GM10266 (cell line): ENCODE results near the gene AATK.

Source experiments
- DNase-seq: peaks from one replicate; pipeline ENCODE4 v3.0.0; 2012; ENCODE audit errors: extremely low spot score
- CTCF ChIP-seq: IDR thresholded peaks from 2 replicates; pipeline ENCODE4 v1.5.1; 2012; ENCODE audit warnings: mild to moderate bottlenecking, low read depth; ENCODE audit not compliant: control insufficient read depth, insufficient read depth; ENCODE audit errors: missing control alignments

Gene AATK

GRCh38 chr17:81173762-81174155 is 7.7 kb upstream of the AATK start:
- TF ChIP-seq CTCF = no peak
- no peak for DNase-seq

- TF ChIP-seq CTCF = no peak
- no peak for DNase-seq
Observed at GRCh38 chr17:81173052-81173761, 7.2 kb upstream of the AATK start.

- TF ChIP-seq CTCF = no peak
- no peak for DNase-seq
Observed at GRCh38 chr17:81171941-81172340, 5.9 kb upstream of the AATK start.

- DNase-seq = no peak
- TF ChIP-seq CTCF = no peak
Observed at GRCh38 chr17:81170727-81171494, 4.9 kb upstream of the AATK start.

GRCh38 chr17:81169870-81170309 is 3.9 kb upstream of the AATK start:
- no peak for TF ChIP-seq CTCF

GRCh38 chr17:81167638-81168037 is 1.6 kb upstream of the AATK start:
- TF ChIP-seq CTCF = no peak
- no peak for DNase-seq

More at GRCh38 chr17:81169870-81170309, 3.9 kb upstream of the AATK start:
- DNase-seq = no peak

GRCh38 chr17:81167194-81167524 is 1.1 kb upstream of the AATK start:
- no peak for DNase-seq

More at GRCh38 chr17:81167194-81167524, 1.1 kb upstream of the AATK start:
- no peak for TF ChIP-seq CTCF
